ENCODE data around the gene MAP4K5. TPM values are rescaled to one million over a fixed set of nuclear protein-coding genes. Genes with fewer than 3 reads are reported as not detected.
A peak's percentile ranks its signal among the peaks of the same experiment; 100 is the strongest.

Gene MAP4K5
- total and polyA plus RNA-seq, 10 donors, result 9.1 to 172 (median 55.4) TPM

DNA sequence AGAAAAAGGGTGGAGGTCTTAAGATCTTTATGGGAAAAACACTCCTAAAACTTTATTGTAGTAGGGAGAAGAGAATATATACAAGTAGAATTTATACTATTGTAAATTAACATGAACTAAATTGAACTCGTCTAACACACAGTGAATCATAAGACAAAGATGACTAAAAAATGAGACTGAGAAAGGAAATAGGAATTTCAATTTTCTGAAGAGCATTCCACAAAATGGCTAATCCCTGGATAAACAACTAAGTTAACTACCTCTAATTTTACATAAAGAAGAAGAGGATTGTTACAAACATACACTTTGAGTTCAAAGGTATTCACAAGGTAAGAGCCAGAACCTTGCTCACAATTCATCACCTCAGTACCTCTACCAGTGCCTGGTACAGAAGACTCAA, 2.0 kb downstream of the MAP4K5 start:
- Histone ChIP-seq H3K4me3 (peak overlapping the region in 3 of 8 donors; percentile 84 to 86 (median 84)), H3K9me3 (no peaks in the 10 kb centered on the region), H3K4me1 (peaks cover 26 to 83% (median 59%) of the 10 kb centered on the region in 6 donors), H3K27ac (peak overlapping the region in 1 of 8 donors; percentile 98), H3K27me3 (replicated peaks in 1 of 7) (no peaks in the 10 kb centered on the region), H3K36me3 (peaks cover 0 to 10% (median 0%) of the 10 kb centered on the region in 6 donors)
- TF ChIP-seq, protein P1, sequence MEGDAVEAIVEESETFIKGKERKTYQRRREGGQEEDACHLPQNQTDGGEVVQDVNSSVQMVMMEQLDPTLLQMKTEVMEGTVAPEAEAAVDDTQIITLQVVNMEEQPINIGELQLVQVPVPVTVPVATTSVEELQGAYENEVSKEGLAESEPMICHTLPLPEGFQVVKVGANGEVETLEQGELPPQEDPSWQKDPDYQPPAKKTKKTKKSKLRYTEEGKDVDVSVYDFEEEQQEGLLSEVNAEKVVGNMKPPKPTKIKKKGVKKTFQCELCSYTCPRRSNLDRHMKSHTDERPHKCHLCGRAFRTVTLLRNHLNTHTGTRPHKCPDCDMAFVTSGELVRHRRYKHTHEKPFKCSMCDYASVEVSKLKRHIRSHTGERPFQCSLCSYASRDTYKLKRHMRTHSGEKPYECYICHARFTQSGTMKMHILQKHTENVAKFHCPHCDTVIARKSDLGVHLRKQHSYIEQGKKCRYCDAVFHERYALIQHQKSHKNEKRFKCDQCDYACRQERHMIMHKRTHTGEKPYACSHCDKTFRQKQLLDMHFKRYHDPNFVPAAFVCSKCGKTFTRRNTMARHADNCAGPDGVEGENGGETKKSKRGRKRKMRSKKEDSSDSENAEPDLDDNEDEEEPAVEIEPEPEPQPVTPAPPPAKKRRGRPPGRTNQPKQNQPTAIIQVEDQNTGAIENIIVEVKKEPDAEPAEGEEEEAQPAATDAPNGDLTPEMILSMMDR (IDR thresholded peaks at IDR 0.05 in 8 of 11, conservative IDR thresholded peaks at IDR 0.05 in 3 of 11), result no peak
- TF ChIP-seq POLR2A (IDR thresholded peaks at IDR 0.05) (no peak), POLR2AphosphoS5 (IDR thresholded peaks at IDR 0.05) (no peak)
- no peak for DNase-seq
- WGBS, 5 donors, result 40 to 61% (median 45%) methylated on average over 1 of the region's 1 CpG
- intact Hi-C loops (cut with DNase I; ENCODE audit: low total_unique reads), result no loop called here

DNA sequence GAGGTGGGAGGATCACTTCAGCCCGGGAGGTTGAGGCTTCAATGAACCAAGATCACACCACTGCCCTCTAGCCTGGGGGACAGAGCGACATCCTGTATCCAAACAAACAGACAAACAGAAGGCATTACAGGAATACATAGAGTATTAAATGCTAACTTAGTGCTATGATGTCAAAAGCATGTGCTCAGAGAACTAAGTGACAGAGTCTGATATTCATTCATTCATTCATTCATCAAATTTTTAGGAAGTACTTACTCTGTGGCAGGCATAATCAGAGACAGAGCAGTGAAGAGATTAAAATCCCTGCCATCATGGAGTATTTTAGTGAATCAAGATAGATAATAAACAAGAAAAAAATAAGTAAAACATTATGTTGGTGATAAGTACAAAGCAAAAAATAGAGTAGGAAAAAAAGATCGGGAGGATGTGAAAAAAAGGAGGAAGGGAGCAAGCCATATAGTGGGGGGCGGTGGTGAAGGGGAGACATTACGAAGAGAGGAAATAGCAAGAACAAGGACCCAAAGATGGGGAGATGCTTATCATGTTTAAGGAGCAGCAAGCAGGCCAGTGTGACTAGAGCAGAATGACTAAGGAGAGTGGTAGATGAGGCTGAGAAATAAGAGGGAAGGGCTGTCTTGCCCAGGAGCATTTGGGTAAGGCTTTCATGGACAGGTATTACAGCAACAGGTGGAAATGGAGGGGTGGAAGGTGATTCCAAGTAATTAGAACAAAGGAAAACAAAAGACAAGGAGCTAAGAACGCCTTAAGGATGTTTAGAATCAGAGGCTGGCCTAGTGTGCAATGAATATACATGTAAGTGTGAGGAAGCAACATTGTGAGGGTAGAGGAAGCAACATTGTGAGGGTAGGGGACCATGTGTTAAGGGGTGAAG, 2.8 kb downstream of the MAP4K5 start:
- H3K27ac ChIP-seq, result no peak overlapping the region
- H3K4me3 ChIP-seq, result peak overlapping the region in 1 of 8 donors; percentile 12
- TF ChIP-seq, protein P1 (IDR thresholded peaks at IDR 0.05 in 8 of 11, conservative IDR thresholded peaks at IDR 0.05 in 3 of 11), result no peak
- TF ChIP-seq POLR2A (IDR thresholded peaks at IDR 0.05) (no peak), POLR2AphosphoS5 (IDR thresholded peaks at IDR 0.05) (no peak)
- H3K36me3 ChIP-seq, result peaks cover 0 to 10% (median 0%) of the 10 kb centered on the region in 6 donors
- H3K9me3 ChIP-seq, result no peaks in the 10 kb centered on the region
- intact Hi-C loops (cut with DNase I; ENCODE audit: low total_unique reads), result no loop called here
- no peak for DNase-seq
- peaks cover 33 to 91% (median 68%) of the 10 kb centered on the region in 6 donors for H3K4me1 ChIP-seq
- 61 to 75% (median 65%) methylated on average over 6 of the region's 6 CpGs for WGBS, 5 donors
- no peaks in the 10 kb centered on the region for H3K27me3 ChIP-seq (replicated peaks in 1 of 7)

DNA sequence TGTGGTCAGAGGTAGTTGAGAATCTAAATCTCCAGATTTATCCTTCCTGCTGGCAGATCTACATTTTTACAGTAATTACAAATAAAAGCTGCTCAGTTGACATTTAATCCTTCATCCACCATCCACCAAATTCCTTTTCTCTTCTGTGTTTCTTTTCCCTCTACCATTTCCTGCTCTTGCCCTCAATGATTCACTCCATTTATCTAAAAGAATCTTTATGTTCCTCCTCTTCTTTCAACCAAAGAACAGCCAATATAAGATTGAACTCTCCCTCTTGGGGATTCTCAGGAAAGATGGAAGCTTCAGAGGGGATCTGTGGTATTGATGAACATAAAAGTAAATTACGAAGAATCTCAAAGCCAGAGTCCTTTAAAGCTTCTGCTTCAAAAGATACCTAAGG, 4.4 kb downstream of the MAP4K5 start:
- Histone ChIP-seq H3K27ac (no peak overlapping the region), H3K4me1 (peaks cover 42 to 93% (median 71%) of the 10 kb centered on the region in 6 donors), H3K36me3 (peaks cover 0 to 10% (median 0%) of the 10 kb centered on the region in 6 donors), H3K9me3 (no peaks in the 10 kb centered on the region), H3K27me3 (replicated peaks in 1 of 7) (no peaks in the 10 kb centered on the region), H3K4me3 (no peak overlapping the region)
- TF ChIP-seq, protein P1 (IDR thresholded peaks at IDR 0.05 in 8 of 11, conservative IDR thresholded peaks at IDR 0.05 in 3 of 11), result no peak
- no peak for TF ChIP-seq POLR2AphosphoS5 (IDR thresholded peaks at IDR 0.05)
- no peak for TF ChIP-seq POLR2A (IDR thresholded peaks at IDR 0.05)
- intact Hi-C loops (cut with DNase I; ENCODE audit: low total_unique reads), result no loop called here
- DNase-seq, result no peak
- WGBS, 5 donors, result 69 to 92% (median 91%) methylated on average over 1 of the region's 1 CpG

All from spleen (tissue), 11 donors.